K562 (cell line): ENCODE results near the gene FANCF. TPM values are rescaled to one million over a fixed set of nuclear protein-coding genes. Genes with fewer than 3 reads are reported as not detected.

Experiments
- ATAC-seq: fragments of 200-7000 bp; cut with Tn5 transposase; 3 replicates; pipeline ENCODE4 v1.9.1; 2020; ENCODE audit warnings: moderate library complexity
- BruUV-seq: library from RNA; stranded (reverse); fragments of 400-500 nt; replicated peaks from 2 replicates; lab custom pipeline; 2021; lab: Mats Ljungman, UMichigan
- CTCF ChIA-PET: fragments of 300-600 bp; formaldehyde crosslinking; extraction: SDS; loops from one replicate; lab custom pipeline; 2021; ENCODE audit warnings: low intra/inter-chr PET ratio; lab: Yijun Ruan, JAX
- POLR2A ChIA-PET: fragments of 300-600, 350-650 bp; sonication (Branson Sonifier 250); formaldehyde crosslinking; extraction: SDS; loops from one replicate; lab custom pipeline; 2021; ENCODE audit warnings: antibody characterized with exemption, inconsistent platforms; lab: Yijun Ruan, JAX
- DNase-seq, 4 experiments: peaks; one replicate each; pipeline versions ENCODE4 v3.0.0 to v3.0.0-alpha.2; 2011 to 2018; ENCODE audit warnings: low spot score in 3 of 4, mixed read lengths in 3 of 4; ENCODE audit errors: extremely low read depth in 1 of 4
- FAIRE-seq: peaks from 2 replicates; lab custom pipeline; 2011; peaks lifted over from hg19 to GRCh38; lab: Jason Lieb, UNC
- H2AFZ ChIP-seq: 2 replicates; pipeline ENCODE4 v1.6.0; 2011; ENCODE audit warnings: low read depth, low read length, control low read depth, inconsistent platforms
- H3K27ac ChIP-seq: fragments of 200-600 bp; 3 replicates; pipeline ENCODE4 v1.8.0; 2011; ENCODE audit warnings: low read depth, mild to moderate bottlenecking, control low read depth, inconsistent platforms, low read length, moderate library complexity, mixed read lengths; ENCODE audit errors: extremely low read depth
- H3K27me3 ChIP-seq, 2 experiments: fragments of 300-600 bp in 1 of 2; 2 replicates in 1 of 2; 3 replicates in 1 of 2; pipeline versions ENCODE4 v1.6.0 to v1.8.0; 2011; ENCODE audit warnings: inconsistent platforms in 2 of 2, low read length in 2 of 2, mild to moderate bottlenecking in 1 of 2, mixed read lengths in 1 of 2, moderate library complexity in 1 of 2; ENCODE audit not compliant: control insufficient read depth in 2 of 2, insufficient read depth in 2 of 2
- H3K36me3 ChIP-seq: fragments of 300-600 bp; 3 replicates; pipeline ENCODE4 v1.8.0; 2011; ENCODE audit warnings: mild to moderate bottlenecking, low read length, inconsistent platforms; ENCODE audit not compliant: control insufficient read depth, insufficient read depth
- H3K4me1 ChIP-seq, 2 experiments: fragments of 200-600 bp in 1 of 2; replicated peaks in 1 of 2; 2 replicates in 1 of 2; 3 replicates in 1 of 2; pipeline versions ENCODE4 v1.5.1 to v1.8.0; 2011; ENCODE audit warnings: inconsistent platforms in 2 of 2, low read length in 2 of 2, mild to moderate bottlenecking in 1 of 2, mixed read lengths in 1 of 2, moderate library complexity in 1 of 2; ENCODE audit not compliant: control insufficient read depth in 2 of 2, insufficient read depth in 2 of 2
- H3K4me2 ChIP-seq: 2 replicates; pipeline ENCODE4 v1.6.1; 2011; ENCODE audit warnings: low read length, control low read depth, inconsistent platforms, mixed read lengths; ENCODE audit not compliant: insufficient read depth
- H3K4me3 ChIP-seq: fragments of 200-600 bp; sonication (generic), shearing (Covaris generic); 2 replicates; pipeline ENCODE4 v1.5.1; 2016; ENCODE audit warnings: control low read depth, inconsistent platforms
- H3K79me2 ChIP-seq: fragments of 200-600 bp; 3 replicates; pipeline ENCODE4 v1.8.0; 2011; ENCODE audit warnings: low read length, inconsistent platforms; ENCODE audit not compliant: control insufficient read depth, insufficient read depth
- H3K9ac ChIP-seq, 2 experiments: 2 replicates each; pipeline versions ENCODE4 v1.6.0 to v1.6.1; 2011; ENCODE audit warnings: low read depth in 2 of 2, low read length in 2 of 2, control low read depth in 1 of 2, inconsistent platforms in 1 of 2, mild to moderate bottlenecking in 1 of 2, mixed read lengths in 1 of 2; ENCODE audit not compliant: insufficient read depth in 1 of 2
- H3K9me1 ChIP-seq: one replicate; pipeline ENCODE4 v1.6.0; 2011; ENCODE audit warnings: inconsistent platforms, mild to moderate bottlenecking, low read length, moderate library complexity; ENCODE audit not compliant: control insufficient read depth, insufficient read depth
- H3K9me3 ChIP-seq: replicated peaks from 2 replicates; pipeline ENCODE4 v1.5.1; 2011; ENCODE audit warnings: low read depth, low read length, inconsistent platforms; ENCODE audit not compliant: control insufficient read depth, insufficient read depth
- H4K20me1 ChIP-seq: replicated peaks from 2 replicates; pipeline ENCODE4 v1.6.1; 2011; ENCODE audit warnings: low read length, inconsistent platforms, mixed read lengths; ENCODE audit not compliant: control insufficient read depth, insufficient read depth
- NCOA2 ChIP-seq, 2 experiments: fragments of 450-650 bp; IDR thresholded peaks; 2 replicates each; pipeline ENCODE4 v1.6.1; 2018; ENCODE audit warnings: mild to moderate bottlenecking in 2 of 2, moderate library complexity in 1 of 2; ENCODE audit not compliant: partially characterized antibody in 2 of 2
- PTBP1 ChIP-seq: fragments of 200-400 bp; formaldehyde crosslinking; IDR thresholded peaks from 2 replicates; pipeline ENCODE4 v1.6.1; 2017; ENCODE audit warnings: low read depth, low read length
- SAFB2 ChIP-seq: fragments of 200-400 bp; formaldehyde crosslinking; IDR thresholded peaks from 2 replicates; pipeline ENCODE4 v1.6.1; 2018; ENCODE audit warnings: borderline replicate concordance, low read length, low read depth, moderate library complexity; ENCODE audit not compliant: severe bottlenecking
- VEZF1 ChIP-seq: fragments of 200-800 bp; sonication (Bioruptor generic); IDR thresholded peaks from 2 replicates; pipeline ENCODE4 v1.6.1; 2017; ENCODE audit warnings: missing genetic modification characterization, missing compliant biosample characterization
- YBX1 ChIP-seq: fragments of 450-650 bp; IDR thresholded peaks from 2 replicates; pipeline ENCODE4 v1.7.1; 2016; ENCODE audit warnings: mild to moderate bottlenecking
- ZNF140 ChIP-seq: fragments of 250-450 bp; sonication (Bioruptor Pico); IDR thresholded peaks from 2 replicates; pipeline ENCODE4 v1.8.0; 2021; ENCODE audit warnings: moderate library complexity, mild to moderate bottlenecking, inconsistent platforms
- ZNF184 ChIP-seq: sonication (generic); formaldehyde crosslinking; IDR thresholded peaks from 2 replicates; pipeline ENCODE4 v1.5.0; 2020; ENCODE audit warnings: missing genetic modification reagents
- ZNF644 ChIP-seq: fragments of 200-800 bp; sonication (Bioruptor generic); IDR thresholded peaks from 2 replicates; pipeline ENCODE4 v1.6.1; 2016; ENCODE audit warnings: low read depth, missing genetic modification characterization, missing compliant biosample characterization
- WGBS: fragments of 100-300 bp; shearing (Covaris generic); methylation state at CpG from one replicate; pipeline ENCODE4 v1.1.6; 2016; ENCODE audit warnings: low coverage, mixed read lengths; ENCODE audit not compliant: insufficient coverage; ENCODE audit errors: missing lambda C conversion rate; 5-methylcytosine and 5-hydroxymethylcytosine counted together
- in situ Hi-C: fragments of 300-500 bp; cut with MboI; formaldehyde crosslinking; loops from 4 replicates; pipeline ENCODE4 v1.15.0; 2018; ENCODE audit warnings: inconsistent platforms, mixed read lengths
- intact Hi-C: fragments of 100-400 bp; cut with micrococcal nuclease; formaldehyde crosslinking; loops from 2 replicates; pipeline ENCODE4 v1.14.2; 2022
- polyA plus RNA-seq, 8 experiments: library from polyadenylated mRNA; depleted of rRNA in 4 of 8; stranded (reverse) in 5 of 8; unstranded in 3 of 8; fragments of >200 nt; fragmentation: Nextera tagmentation in 2 of 8; fragmentation: Illumina TruSeq in 1 of 8; extraction: Ambion mirVana in 2 of 8; extraction: Trizol in 1 of 8; gene quantifications; 2 replicates each; pipeline versions ENCODE4 v1.2.1 to v1.2.3, GENCODE V29; 2011 to 2014; ENCODE audit warnings: inconsistent platforms in 1 of 8, missing spikeins in 1 of 8
- total RNA-seq, 7 experiments: library from RNA; depleted of rRNA in 6 of 7; stranded (reverse); fragments of >200 nt in 6 of 7; fragmentation: Illumina TruSeq in 2 of 7; extraction: Trizol in 2 of 7; gene quantifications; 2 replicates each; pipeline versions ENCODE4 v1.2.1 to v1.2.3, GENCODE V29; 2011 to 2021; ENCODE audit warnings: low replicate concordance in 1 of 7
- TF ChIP-seq, protein P1 (sequence below): fragments of 450-650 bp; IDR thresholded peaks from 2 replicates; pipeline ENCODE4 v1.6.1; 2016; ENCODE audit warnings: antibody characterized with exemption
- TF ChIP-seq, protein P2 (sequence below): sonication (generic); formaldehyde crosslinking; IDR thresholded peaks from 2 replicates; pipeline ENCODE4 v1.8.0; 2023; ENCODE audit warnings: mild to moderate bottlenecking, missing genetic modification reagents

The FANCF gene
- total and polyA plus RNA-seq, 9 of the 15 experiments (the other 6 are each of a cell fraction or from before 2014, with no cell fraction given): 0.99 to 10.3 (median 7.5) TPM

- ChIA-PET CTCF (no interaction called here), POLR2A (no interaction called here)
- Histone ChIP-seq H3K27ac (no peak overlapping the region), H3K4me1 (no peaks in the 10 kb centered on the region), H3K79me2 (no peaks in the 10 kb centered on the region), H3K9me3 (no peaks in the 10 kb centered on the region), H3K4me2 (no peak overlapping the region), H4K20me1 (no peaks in the 10 kb centered on the region), H3K36me3 (no peaks in the 10 kb centered on the region), H3K27me3 (no peaks in the 10 kb centered on the region), H3K9ac (no peak overlapping the region), H3K4me3 (no peak overlapping the region), H3K9me1 (no peaks in the 10 kb centered on the region), H2AFZ (no peak overlapping the region)
- DNase-seq (no peak), ATAC-seq (no peak), FAIRE-seq (no peak)
- BruUV-seq: no TSS peak
- no peak for TF ChIP-seq PTBP1
- no peak for TF ChIP-seq SAFB2
- 0% methylated on average over 1 of the region's 1 CpG for WGBS
- in situ Hi-C loops: no loop called here
- intact Hi-C loops: no loop called here
These were observed 21.7 kb downstream of the FANCF start for GRCh38 chr11:22603933-22604332.

DNA sequence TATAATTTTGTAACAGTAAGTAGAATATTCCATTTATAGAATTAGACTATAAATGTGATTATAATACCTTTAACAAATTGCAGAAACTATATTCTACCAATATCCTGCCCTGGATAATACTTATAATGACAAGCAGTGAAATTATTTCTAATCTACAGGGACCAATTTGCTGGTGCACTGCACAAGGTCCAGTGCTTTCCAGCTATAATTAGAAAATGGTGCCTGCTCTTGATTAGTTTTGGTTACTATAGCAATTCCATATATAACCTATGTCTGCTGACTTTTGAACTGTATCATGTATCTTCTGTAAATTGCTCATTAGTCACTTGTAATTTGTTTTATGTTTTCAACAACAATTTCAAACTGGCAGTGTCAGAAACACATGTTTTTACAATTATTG is 23.1 kb downstream of the FANCF start:
- Histone ChIP-seq H3K27ac (no peak overlapping the region), H3K4me1 (no peaks in the 10 kb centered on the region), H3K9ac (no peak overlapping the region), H3K4me3 (no peak overlapping the region), H3K9me1 (no peaks in the 10 kb centered on the region), H3K36me3 (no peaks in the 10 kb centered on the region), H4K20me1 (no peaks in the 10 kb centered on the region), H3K4me2 (no peak overlapping the region), H3K79me2 (no peaks in the 10 kb centered on the region), H3K27me3 (no peaks in the 10 kb centered on the region), H2AFZ (no peak overlapping the region), H3K9me3 (no peaks in the 10 kb centered on the region)
- ChIA-PET POLR2A (no interaction called here), CTCF (no interaction called here)
- intact Hi-C loops: no loop called here
- DNase-seq (no peak), ATAC-seq (no peak), FAIRE-seq (no peak)
- in situ Hi-C loops: no loop called here
- no TSS peak for BruUV-seq
- TF ChIP-seq, protein P1, sequence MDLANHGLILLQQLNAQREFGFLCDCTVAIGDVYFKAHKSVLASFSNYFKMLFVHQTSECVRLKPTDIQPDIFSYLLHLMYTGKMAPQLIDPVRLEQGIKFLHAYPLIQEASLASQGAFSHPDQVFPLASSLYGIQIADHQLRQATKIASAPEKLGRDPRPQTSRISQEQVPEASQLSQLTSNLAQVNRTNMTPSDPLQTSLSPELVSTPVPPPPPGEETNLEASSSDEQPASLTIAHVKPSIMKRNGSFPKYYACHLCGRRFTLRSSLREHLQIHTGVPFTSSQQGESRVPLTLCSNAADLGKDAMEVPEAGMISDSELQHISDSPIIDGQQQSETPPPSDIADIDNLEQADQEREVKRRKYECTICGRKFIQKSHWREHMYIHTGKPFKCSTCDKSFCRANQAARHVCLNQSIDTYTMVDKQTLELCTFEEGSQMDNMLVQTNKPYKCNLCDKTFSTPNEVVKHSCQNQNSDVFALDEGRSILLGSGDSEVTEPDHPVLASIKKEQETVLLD: no peak
- TF ChIP-seq ZNF644 (tag) (no peak), YBX1 (no peak), ZNF140 (no peak), NCOA2 (IDR thresholded peaks at IDR 0.05; ENCODE audit: partially characterized antibody in 2 of 2) (no peak), ZNF184 (CRISPR knock-in tag) (no peak), VEZF1 (CRISPR knock-in tag) (no peak)
- TF ChIP-seq, protein P2, sequence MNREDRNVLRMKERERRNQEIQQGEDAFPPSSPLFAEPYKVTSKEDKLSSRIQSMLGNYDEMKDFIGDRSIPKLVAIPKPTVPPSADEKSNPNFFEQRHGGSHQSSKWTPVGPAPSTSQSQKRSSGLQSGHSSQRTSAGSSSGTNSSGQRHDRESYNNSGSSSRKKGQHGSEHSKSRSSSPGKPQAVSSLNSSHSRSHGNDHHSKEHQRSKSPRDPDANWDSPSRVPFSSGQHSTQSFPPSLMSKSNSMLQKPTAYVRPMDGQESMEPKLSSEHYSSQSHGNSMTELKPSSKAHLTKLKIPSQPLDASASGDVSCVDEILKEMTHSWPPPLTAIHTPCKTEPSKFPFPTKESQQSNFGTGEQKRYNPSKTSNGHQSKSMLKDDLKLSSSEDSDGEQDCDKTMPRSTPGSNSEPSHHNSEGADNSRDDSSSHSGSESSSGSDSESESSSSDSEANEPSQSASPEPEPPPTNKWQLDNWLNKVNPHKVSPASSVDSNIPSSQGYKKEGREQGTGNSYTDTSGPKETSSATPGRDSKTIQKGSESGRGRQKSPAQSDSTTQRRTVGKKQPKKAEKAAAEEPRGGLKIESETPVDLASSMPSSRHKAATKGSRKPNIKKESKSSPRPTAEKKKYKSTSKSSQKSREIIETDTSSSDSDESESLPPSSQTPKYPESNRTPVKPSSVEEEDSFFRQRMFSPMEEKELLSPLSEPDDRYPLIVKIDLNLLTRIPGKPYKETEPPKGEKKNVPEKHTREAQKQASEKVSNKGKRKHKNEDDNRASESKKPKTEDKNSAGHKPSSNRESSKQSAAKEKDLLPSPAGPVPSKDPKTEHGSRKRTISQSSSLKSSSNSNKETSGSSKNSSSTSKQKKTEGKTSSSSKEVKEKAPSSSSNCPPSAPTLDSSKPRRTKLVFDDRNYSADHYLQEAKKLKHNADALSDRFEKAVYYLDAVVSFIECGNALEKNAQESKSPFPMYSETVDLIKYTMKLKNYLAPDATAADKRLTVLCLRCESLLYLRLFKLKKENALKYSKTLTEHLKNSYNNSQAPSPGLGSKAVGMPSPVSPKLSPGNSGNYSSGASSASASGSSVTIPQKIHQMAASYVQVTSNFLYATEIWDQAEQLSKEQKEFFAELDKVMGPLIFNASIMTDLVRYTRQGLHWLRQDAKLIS: no peak
